ENCODE measurements around the gene EYA4. TPM values are rescaled to one million over a fixed set of nuclear protein-coding genes. Genes with fewer than 3 reads are reported as not detected.

The EYA4 gene
- total and polyA plus RNA-seq, 2 donors (not counting 3 experiments of a cell fraction or from before 2014, with no cell fraction given) = not detected

- Histone ChIP-seq H4K20me1 (replicated peaks; ENCODE audit: control insufficient read depth, extremely low read depth, insufficient read depth, low read length) (no peaks in the 10 kb centered on the region), H3K36me3 (ENCODE audit: control insufficient read depth in 2 of 2, extremely low read depth in 1 of 2, insufficient read depth in 2 of 2, low read length in 2 of 2) (no peaks in the 10 kb centered on the region), H3K79me2 (ENCODE audit: control insufficient read depth, insufficient read depth, low read length) (no peaks in the 10 kb centered on the region), H3K9ac (replicated peaks; ENCODE audit: extremely low read depth, insufficient read depth, low read length) (no peak overlapping the region), H3K27me3 (ENCODE audit: control insufficient read depth in 2 of 2, insufficient read depth in 2 of 2, low read length in 2 of 2) (no peaks in the 10 kb centered on the region), H2AFZ (ENCODE audit: low read depth, low read length) (no peak overlapping the region), H3K27ac (ENCODE audit: insufficient read depth, low read depth, low read length) (no peak overlapping the region), H3K4me2 (ENCODE audit: insufficient read depth, low read length) (no peak overlapping the region), H3K9me1 (replicated peaks; ENCODE audit: control insufficient read depth, extremely low read depth, insufficient read depth, low read length) (no peaks in the 10 kb centered on the region), H3K9me3 (replicated peaks; ENCODE audit: control insufficient read depth, insufficient read depth, low read length) (no peaks in the 10 kb centered on the region), H3K4me3 (replicated peaks in 1 of 3; ENCODE audit: insufficient read depth in 1 of 3, low read depth in 1 of 3, low read length in 3 of 3) (no peak overlapping the region), H3K4me1 (ENCODE audit: control insufficient read depth, extremely low read depth, insufficient read depth, low read length) (no peaks in the 10 kb centered on the region)
- ChIA-PET POLR2A (no interaction called here), CTCF (no interaction called here)
- intact Hi-C loops (cut with micrococcal nuclease) (loop anchor here (10.0 kb wide), 1 partner anchor 328 kb away; no protein-coding TSS in a partner anchor), dilution Hi-C loops (cut with MboI; ENCODE audit: extremely low pct_ligation_motif_present, low sequenced_read_pairs) (no loop called here)
- TF ChIP-seq MAX (IDR thresholded peaks at IDR 0.05; ENCODE audit: insufficient read depth, insufficient read length) (no peak), EZH2 (IDR thresholded peaks at IDR 0.05; ENCODE audit: borderline replicate concordance, low read depth, low read length, severe bottlenecking) (no peak), FOS (IDR thresholded peaks at IDR 0.05; ENCODE audit: borderline replicate concordance, insufficient read depth, low read length) (no peak), GATA2 (IDR thresholded peaks at IDR 0.05; ENCODE audit: insufficient read depth, insufficient read length, low read depth, low read length) (no peak), POLR2AphosphoS5 (IDR thresholded peaks at IDR 0.05; ENCODE audit: insufficient read depth, low read depth, low read length) (no peak), CTCF (IDR thresholded peaks at IDR 0.05; ENCODE audit: extremely low read depth in 1 of 2, insufficient read depth in 1 of 2, low read depth in 1 of 2, low read length in 2 of 2) (no peak), POLR2A (IDR thresholded peaks at IDR 0.05; ENCODE audit: low read depth, low read length) (no peak), JUN (IDR thresholded peaks at IDR 0.05; ENCODE audit: borderline replicate concordance, insufficient read depth, insufficient read length, low read depth) (no peak), MYC (IDR thresholded peaks at IDR 0.05; ENCODE audit: low read depth, low read length) (no peak)
- DNase-seq (ENCODE audit: low read depth, low spot score) (no peak), FAIRE-seq (no peak)
- no TSS peak for BruUV-seq (replicated peaks)
These were observed 182.1 kb downstream of the EYA4 start for GRCh38 chr6:133423242-133423641.
